OCI-LY3 (cell line): ENCODE results near the gene RBCK1.

Experiments
- H2AFZ ChIP-seq: fragments of 200-600, 300-600 bp; shearing (Covaris generic); 2 replicates; pipeline ENCODE4 v1.6.0; 2014; ENCODE audit warnings: antibody characterized with exemption, low read depth, low read length
- H3K27ac ChIP-seq: fragments of 200-600, 300-600 bp; sonication (generic); 2 replicates; pipeline ENCODE4 v1.5.1; 2014; ENCODE audit warnings: mild to moderate bottlenecking, low read length, moderate library complexity, mixed read lengths
- H3K27me3 ChIP-seq: fragments of 200-600, 300-600 bp; sonication (generic); 2 replicates; pipeline ENCODE4 v1.6.1; 2014; ENCODE audit warnings: low read depth, low read length, mixed read lengths
- H3K36me3 ChIP-seq: fragments of 200-600, 300-600 bp; sonication (generic); replicated peaks from 2 replicates; pipeline ENCODE3; 2014; ENCODE audit warnings: low read depth, low read length, mixed read lengths
- H3K4me1 ChIP-seq: fragments of 300-600, 200-600 bp; sonication (generic); 2 replicates; pipeline ENCODE4 v1.6.1; 2014; ENCODE audit warnings: low read length, mixed read lengths
- H3K4me2 ChIP-seq: fragments of 200-600, 300-600 bp; sonication (generic); 2 replicates; pipeline ENCODE4 v1.6.1; 2014; ENCODE audit warnings: low read length, mixed read lengths
- H3K4me3 ChIP-seq: fragments of 300-600, 200-600 bp; sonication (generic); 2 replicates; pipeline ENCODE4 v1.5.1; 2014; ENCODE audit warnings: antibody characterized with exemption, mild to moderate bottlenecking, low read length, moderate library complexity
- H3K79me2 ChIP-seq: fragments of 300-600, 200-600 bp; shearing (Covaris generic); 2 replicates; pipeline ENCODE4 v1.6.1; 2014; ENCODE audit warnings: mild to moderate bottlenecking, low read length, mixed read lengths
- H3K9ac ChIP-seq: fragments of 300-600, 200-600 bp; shearing (Covaris generic); 2 replicates; pipeline ENCODE4 v1.6.0; 2014; ENCODE audit warnings: mild to moderate bottlenecking, low read length, moderate library complexity
- H3K9me3 ChIP-seq: fragments of 200-600, 300-600 bp; shearing (Covaris generic); 2 replicates; pipeline ENCODE4 v1.6.1; 2014; ENCODE audit warnings: low read length, mixed read lengths; ENCODE audit not compliant: insufficient read depth
- H4K20me1 ChIP-seq: fragments of 200-600, 300-600 bp; sonication (generic); 2 replicates; pipeline ENCODE4 v1.6.1; 2016; ENCODE audit warnings: low read length, mixed read lengths; ENCODE audit not compliant: insufficient read depth
- CTCF ChIP-seq: fragments of 200-600, 300-600 bp; sonication (generic); IDR thresholded peaks from 2 replicates; pipeline ENCODE4 v1.5.1; 2014; ENCODE audit warnings: antibody characterized with exemption, low read length, low read depth
- EZH2phosphoT487 ChIP-seq: fragments of 200-600 bp; shearing (Covaris generic); IDR thresholded peaks from 2 replicates; pipeline ENCODE4 v1.6.1; 2018; ENCODE audit warnings: antibody characterized with exemption, mixed run types, low read depth

Gene RBCK1

DNA sequence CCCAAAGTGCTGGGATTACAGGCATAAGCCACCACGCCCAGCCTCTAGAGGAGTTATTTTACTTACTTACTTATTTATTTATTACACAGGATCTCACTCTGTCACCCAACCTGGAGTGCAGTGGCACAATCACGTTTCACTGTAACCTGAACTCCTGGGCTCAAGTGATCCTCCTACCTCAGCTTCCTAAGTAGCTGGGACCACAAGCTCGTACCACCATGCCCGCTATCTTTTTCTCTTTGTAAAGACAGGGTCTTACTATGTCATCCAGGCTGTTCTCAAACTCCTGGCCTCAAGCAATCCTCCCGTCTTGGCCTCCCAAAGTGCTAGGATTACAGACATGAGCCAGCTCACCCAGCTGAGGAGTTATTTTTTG lies 29.1 kb upstream of the RBCK1 start:
- Histone ChIP-seq H3K79me2 (peaks cover 34% of the 10 kb centered on the region), H3K27me3 (peaks cover 3% of the 10 kb centered on the region; the same call in 1 of the 2 replicates)

DNA sequence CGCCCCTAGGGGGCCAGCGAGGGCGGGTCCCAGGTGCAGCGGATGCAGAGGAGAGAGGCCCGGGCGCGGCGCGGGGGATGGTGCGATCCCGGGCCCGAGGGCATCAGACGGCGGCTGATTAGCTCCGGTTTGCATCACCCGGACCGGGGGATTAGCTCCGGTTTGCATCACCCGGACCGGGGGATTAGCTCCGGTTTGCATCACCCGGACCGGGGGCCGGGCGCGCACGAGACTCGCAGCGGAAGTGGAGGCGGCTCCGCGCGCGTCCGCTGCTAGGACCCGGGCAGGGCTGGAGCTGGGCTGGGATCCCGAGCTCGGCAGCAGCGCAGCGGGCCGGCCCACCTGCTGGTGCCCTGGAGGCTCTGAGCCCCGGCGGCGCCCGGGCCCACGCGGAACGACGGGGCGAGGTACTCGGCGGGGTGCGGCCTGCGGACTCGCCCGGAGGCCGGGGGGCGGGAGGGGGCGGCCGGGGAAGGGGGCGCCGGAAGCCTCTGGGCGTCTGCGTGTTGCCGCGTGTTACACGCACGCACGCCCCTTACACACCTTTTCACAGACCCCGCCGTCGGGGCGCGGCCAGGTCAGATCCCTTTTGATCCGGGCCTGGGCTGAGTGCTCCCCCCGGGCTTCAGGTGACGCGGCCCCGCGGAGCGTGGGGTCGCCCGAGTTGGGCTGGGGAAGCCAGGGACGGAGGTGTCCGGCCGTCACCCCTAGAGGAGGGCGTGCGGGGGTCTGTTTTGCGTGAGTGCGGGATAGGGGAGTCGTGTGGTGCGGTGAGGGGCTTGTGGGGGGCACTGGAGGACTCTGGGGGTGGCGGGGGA lies 27.1 kb upstream of the RBCK1 start:
- Histone ChIP-seq H4K20me1 (peaks cover 26% of the 10 kb centered on the region), H3K4me2 (peak overlapping the region; percentile 73), H3K9me3 (no peaks in the 10 kb centered on the region), H3K36me3 (peaks cover 8% of the 10 kb centered on the region), H3K79me2 (peaks cover 48% of the 10 kb centered on the region), H2AFZ (peak overlapping the region; percentile 66), H3K27me3 (peaks cover 3% of the 10 kb centered on the region; the same call in 1 of the 2 replicates), H3K9ac (peak overlapping the region; percentile 91), H3K27ac (peak overlapping the region; percentile 38), H3K4me1 (peaks cover 14% of the 10 kb centered on the region), H3K4me3 (peak overlapping the region; percentile 89)
- TF ChIP-seq CTCF, result peak; percentile 14; the same call in 1 of the 2 replicates
- TF ChIP-seq EZH2phosphoT487, result no peak

More for the DNA sequence above, 29.1 kb upstream of the RBCK1 start:
- H3K9ac ChIP-seq, result no peak overlapping the region
- no peak overlapping the region for H3K4me3 ChIP-seq
- no peak overlapping the region for H2AFZ ChIP-seq
- H4K20me1 ChIP-seq, result peaks cover 20% of the 10 kb centered on the region
- TF ChIP-seq EZH2phosphoT487, result no peak
- TF ChIP-seq CTCF, result no peak
- peaks cover 1% of the 10 kb centered on the region for H3K36me3 ChIP-seq
- no peak overlapping the region for H3K27ac ChIP-seq
- peaks cover 14% of the 10 kb centered on the region for H3K4me1 ChIP-seq
- no peaks in the 10 kb centered on the region for H3K9me3 ChIP-seq
- H3K4me2 ChIP-seq, result no peak overlapping the region

- Histone ChIP-seq H3K4me2 (peak overlapping the region; percentile 73), H3K36me3 (peaks cover 12% of the 10 kb centered on the region), H3K9me3 (no peaks in the 10 kb centered on the region), H3K4me1 (peaks cover 14% of the 10 kb centered on the region), H3K79me2 (peaks cover 51% of the 10 kb centered on the region), H4K20me1 (peaks cover 26% of the 10 kb centered on the region), H3K9ac (peak overlapping the region; percentile 91), H3K4me3 (peak overlapping the region; percentile 89), H3K27ac (peak overlapping the region; percentile 38), H2AFZ (no peak overlapping the region), H3K27me3 (no peaks in the 10 kb centered on the region)
- TF ChIP-seq CTCF, result no peak
- no peak for TF ChIP-seq EZH2phosphoT487
Observed at GRCh38 chr20:381581-382290, 26.4 kb upstream of the RBCK1 start.
